Skeletal muscle tissue (tissue), 4 donors: ENCODE results near the gene SLC36A1. TPM values are rescaled to one million over a fixed set of nuclear protein-coding genes. Genes with fewer than 3 reads are reported as not detected.
"Not testable (repeated sequence)": the region's sequence is repeated elsewhere in the genome, so short reads cannot be mapped to it uniquely, and the experiment has no call there.

Experiments used
- H3K27ac ChIP-seq: one replicate; pipeline ENCODE4 v1.7.0; 2013; ENCODE audit warnings: mild to moderate bottlenecking, low read depth, low read length, inconsistent platforms
- H3K27me3 ChIP-seq, 3 donors: one replicate each; pipeline ENCODE4 v1.7.0; 2013; ENCODE audit warnings: low read length in 3 of 3; ENCODE audit not compliant: control insufficient read depth in 3 of 3, insufficient read depth in 3 of 3
- H3K36me3 ChIP-seq, 3 donors: one replicate each; pipeline ENCODE4 v1.7.0; 2013; ENCODE audit warnings: low read length in 3 of 3; ENCODE audit not compliant: control insufficient read depth in 3 of 3, insufficient read depth in 3 of 3
- H3K4me1 ChIP-seq, 3 donors: one replicate each; pipeline ENCODE4 v1.7.0; 2013; ENCODE audit warnings: low read length in 3 of 3, mild to moderate bottlenecking in 3 of 3; ENCODE audit not compliant: control insufficient read depth in 3 of 3, insufficient read depth in 3 of 3
- H3K4me3 ChIP-seq, 3 donors: one replicate each; pipeline ENCODE4 v1.7.0; 2013; ENCODE audit warnings: low read length in 3 of 3
- H3K9ac ChIP-seq, 3 donors: one replicate each; pipeline ENCODE4 v1.7.0; 2013; ENCODE audit warnings: low read length in 3 of 3, mild to moderate bottlenecking in 3 of 3, moderate library complexity in 2 of 3, low read depth in 1 of 3
- H3K9me3 ChIP-seq, 3 donors: one replicate each; pipeline ENCODE4 v1.7.0; 2013; ENCODE audit warnings: low read length in 3 of 3; ENCODE audit not compliant: control insufficient read depth in 3 of 3
- total RNA-seq: library from RNA; depleted of rRNA; stranded (reverse); fragments of >200 nt; gene quantifications from one replicate; pipeline ENCODE4 v1.2.3, GENCODE V29; 2014
- donor health status: Osteomylitis.

The SLC36A1 gene
- total RNA-seq, 1 donor from 2014 or later, result 8.9 TPM

- H3K4me3 ChIP-seq, result no peak overlapping the region
Measured at GRCh38 chr5:151497391-151498002, 50.1 kb downstream of the SLC36A1 start.

GRCh38 chr5:151498395-151499155 is 51.2 kb downstream of the SLC36A1 start:
- peak overlapping the region in 1 of 3 donors; percentile 9 for H3K9ac ChIP-seq
- peaks cover 0 to 6% (median 0%) of the 10 kb centered on the region in 3 donors for H3K4me1 ChIP-seq
- H3K36me3 ChIP-seq, result peaks cover 0 to under 1% (median 0%) of the 10 kb centered on the region in 3 donors
- no peak overlapping the region for H3K4me3 ChIP-seq
- no peaks in the 10 kb centered on the region for H3K27me3 ChIP-seq
- H3K27ac ChIP-seq, result no peak overlapping the region
- H3K9me3 ChIP-seq, result no peaks in the 10 kb centered on the region

More at GRCh38 chr5:151497391-151498002, 50.1 kb downstream of the SLC36A1 start:
- Histone ChIP-seq H3K9me3 (no peaks in the 10 kb centered on the region), H3K27ac (no peak overlapping the region), H3K4me1 (peaks cover 0 to 6% (median 0%) of the 10 kb centered on the region in 3 donors), H3K9ac (no peak overlapping the region), H3K36me3 (peaks cover 0 to 2% (median 0%) of the 10 kb centered on the region in 3 donors), H3K27me3 (no peaks in the 10 kb centered on the region)

- no peaks in the 10 kb centered on the region for H3K36me3 ChIP-seq
- no peak overlapping the region for H3K4me3 ChIP-seq
- no peaks in the 10 kb centered on the region for H3K9me3 ChIP-seq
- H3K27ac ChIP-seq, result no peak overlapping the region
- no peaks in the 10 kb centered on the region for H3K27me3 ChIP-seq
- H3K9ac ChIP-seq, result no peak overlapping the region
- H3K4me1 ChIP-seq, result peaks cover 0 to 6% (median 0%) of the 10 kb centered on the region in 3 donors
Measured at GRCh38 chr5:151499501-151500035, 52.2 kb downstream of the SLC36A1 start.

- no peak overlapping the region for H3K4me3 ChIP-seq
- H3K4me1 ChIP-seq, result peaks cover 9 to 17% (median 17%) of the 10 kb centered on the region in 3 donors
- no peak overlapping the region for H3K27ac ChIP-seq
- H3K9ac ChIP-seq, result no peak overlapping the region
- H3K9me3 ChIP-seq, result no peaks in the 10 kb centered on the region
- no peaks in the 10 kb centered on the region for H3K36me3 ChIP-seq
- H3K27me3 ChIP-seq, result no peaks in the 10 kb centered on the region
Measured at GRCh38 chr5:151504006-151504405, 56.6 kb downstream of the SLC36A1 start.

- not testable (repeated sequence) for H3K9me3 ChIP-seq, H3K36me3 ChIP-seq, H3K9ac ChIP-seq, H3K4me3 ChIP-seq, H3K27me3 ChIP-seq
- peaks cover 9 to 21% (median 17%) of the 10 kb centered on the region in 3 donors for H3K4me1 ChIP-seq
- H3K27ac ChIP-seq, result peak overlapping the region; percentile 14
Measured at GRCh38 chr5:151508308-151508707, 60.9 kb downstream of the SLC36A1 start.

- H3K4me1 ChIP-seq, result peaks cover 9 to 21% (median 17%) of the 10 kb centered on the region in 3 donors
- H3K9ac ChIP-seq, result no peak overlapping the region
- H3K4me3 ChIP-seq, result no peak overlapping the region
- no peaks in the 10 kb centered on the region for H3K27me3 ChIP-seq
- peaks cover 0 to 4% (median 0%) of the 10 kb centered on the region in 3 donors for H3K36me3 ChIP-seq
- no peaks in the 10 kb centered on the region for H3K9me3 ChIP-seq
- H3K27ac ChIP-seq, result peak overlapping the region; percentile 14
Measured at GRCh38 chr5:151509231-151509630, 61.8 kb downstream of the SLC36A1 start.

GRCh38 chr5:151509836-151510235 is 62.4 kb downstream of the SLC36A1 start:
- Histone ChIP-seq H3K4me3 (no peak overlapping the region), H3K36me3 (peaks cover 0 to 4% (median 0%) of the 10 kb centered on the region in 3 donors), H3K9ac (no peak overlapping the region), H3K9me3 (no peaks in the 10 kb centered on the region), H3K27me3 (no peaks in the 10 kb centered on the region), H3K27ac (no peak overlapping the region), H3K4me1 (peaks cover 9 to 21% (median 17%) of the 10 kb centered on the region in 3 donors)

GRCh38 chr5:151517122-151517920 is 69.9 kb downstream of the SLC36A1 start:
- Histone ChIP-seq H3K9me3 (no peaks in the 10 kb centered on the region), H3K36me3 (peaks cover 0 to 1% (median 0%) of the 10 kb centered on the region in 3 donors), H3K4me3 (no peak overlapping the region), H3K27ac (no peak overlapping the region), H3K4me1 (no peaks in the 10 kb centered on the region), H3K27me3 (no peaks in the 10 kb centered on the region), H3K9ac (no peak overlapping the region)

- Histone ChIP-seq H3K27me3 (no peaks in the 10 kb centered on the region), H3K27ac (no peak overlapping the region), H3K9ac (no peak overlapping the region), H3K9me3 (no peaks in the 10 kb centered on the region), H3K4me3 (no peak overlapping the region), H3K36me3 (no peaks in the 10 kb centered on the region), H3K4me1 (no peaks in the 10 kb centered on the region)
Measured at GRCh38 chr5:151520294-151520693, 72.9 kb downstream of the SLC36A1 start.
